Smooth muscle cell (in vitro differentiated cells): ENCODE measurements around the gene ARHGAP24. TPM values are rescaled to one million over a fixed set of nuclear protein-coding genes. Genes with fewer than 3 reads are reported as not detected.
A peak's percentile ranks its signal among the peaks of the same experiment; 100 is the strongest.

Experiments used
- DNase-seq: peaks from one replicate; lab custom pipeline; 2025; ENCODE audit not compliant: unreplicated experiment; lab: John Stamatoyannopoulos, UW
- H2AFZ ChIP-seq: fragments of 200-600 bp; sonication (generic); 2 replicates; pipeline ENCODE4 v1.6.0; 2016; ENCODE audit warnings: antibody characterized with exemption, low read depth, mild to moderate bottlenecking
- H3F3A ChIP-seq: fragments of 200-600 bp; sonication (generic); 2 replicates; pipeline ENCODE4 v1.6.0; 2017; ENCODE audit warnings: antibody characterized with exemption, low read depth
- H3K27ac ChIP-seq: fragments of 200-600 bp; sonication (generic); 2 replicates; pipeline ENCODE4 v1.5.1; 2016; ENCODE audit warnings: low read depth, mild to moderate bottlenecking
- H3K27me3 ChIP-seq: fragments of 200-600 bp; sonication (generic); 2 replicates; pipeline ENCODE4 v1.6.1; 2016; ENCODE audit warnings: low read depth, mild to moderate bottlenecking
- H3K36me3 ChIP-seq: fragments of 200-600 bp; sonication (generic); 2 replicates; pipeline ENCODE4 v1.5.1; 2016; ENCODE audit warnings: low read depth
- H3K4me1 ChIP-seq: fragments of 200-600 bp; sonication (generic); 2 replicates; pipeline ENCODE4 v1.5.1; 2016; ENCODE audit warnings: low read depth
- H3K4me2 ChIP-seq: fragments of 200-600 bp; sonication (generic); 2 replicates; pipeline ENCODE4 v1.6.0; 2016; ENCODE audit warnings: mild to moderate bottlenecking
- H3K4me3 ChIP-seq: fragments of 200-600 bp; sonication (generic); 2 replicates; pipeline ENCODE4 v1.5.1; 2016; ENCODE audit warnings: mild to moderate bottlenecking
- H3K79me2 ChIP-seq: fragments of 200-600 bp; sonication (generic); 2 replicates; pipeline ENCODE4 v1.6.0; 2016; ENCODE audit warnings: low read depth, mild to moderate bottlenecking
- H3K9ac ChIP-seq: fragments of 200-600 bp; sonication (generic); 2 replicates; pipeline ENCODE4 v1.6.0; 2016; ENCODE audit warnings: low read depth
- H3K9me3 ChIP-seq: fragments of 200-600 bp; sonication (generic); replicated peaks from 2 replicates; pipeline ENCODE4 v1.5.1; 2016; ENCODE audit warnings: low read depth
- H4K20me1 ChIP-seq: fragments of 200-600 bp; sonication (generic); 2 replicates; pipeline ENCODE4 v1.6.0; 2016; ENCODE audit warnings: low read depth
- WGBS: methylation state at CpG from one replicate; pipeline ENCODE4 v1.1.7; 2016; ENCODE audit warnings: low lambda C conversion rate; 5-methylcytosine and 5-hydroxymethylcytosine counted together
- polyA plus RNA-seq: library from polyadenylated mRNA; unstranded; fragments of >200 nt; fragmentation: Nextera tagmentation; extraction: Ambion mirVana; gene quantifications from 2 replicates; pipeline ENCODE4 v1.2.1, GENCODE V29; 2016
- total RNA-seq: library from RNA; depleted of rRNA; stranded (reverse); fragments of >200 nt; gene quantifications from 2 replicates; pipeline ENCODE4 v1.2.3, GENCODE V29; 2014
- TF ChIP-seq, protein P1 (sequence below): fragments of 200-600 bp; sonication (generic); IDR thresholded peaks from 2 replicates; pipeline ENCODE4 v1.5.1; 2017; ENCODE audit warnings: borderline replicate concordance, mild to moderate bottlenecking, antibody characterized with exemption; ENCODE audit not compliant: insufficient read depth, poor library complexity, severe bottlenecking

Gene ARHGAP24
- total and polyA plus RNA-seq, 2 experiments from 2014 or later, result 4.9 to 18.2 TPM

DNA sequence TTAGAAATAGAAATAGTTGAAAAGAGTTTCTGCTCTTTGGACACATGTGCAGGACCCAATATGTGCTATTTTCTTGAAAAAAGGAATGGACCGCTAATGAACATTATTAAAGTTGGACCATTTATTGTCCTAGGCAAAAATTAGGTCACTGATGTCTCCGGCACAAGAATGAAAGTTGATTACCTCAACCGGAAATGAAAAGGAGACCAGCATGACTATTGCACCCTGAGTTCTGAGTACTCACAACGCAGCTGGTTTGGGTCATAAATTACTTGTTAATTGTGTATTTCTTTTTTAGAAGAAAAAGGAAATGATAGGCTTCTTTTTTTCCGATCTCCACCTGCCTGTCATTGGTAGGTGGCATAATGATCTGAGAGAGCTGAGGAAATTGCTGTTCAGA is 232.7 kb downstream of the ARHGAP24 start:
- WGBS, result 95% methylated on average over 5 of the region's 5 CpGs
- no peak overlapping the region for H3K4me3 ChIP-seq
- no peak overlapping the region for H3K4me2 ChIP-seq
- no peak overlapping the region for H2AFZ ChIP-seq
- DNase-seq, result no peak
- no peaks in the 10 kb centered on the region for H3K27me3 ChIP-seq
- no peaks in the 10 kb centered on the region for H3K36me3 ChIP-seq
- H3K9me3 ChIP-seq, result no peaks in the 10 kb centered on the region
- TF ChIP-seq, protein P1, sequence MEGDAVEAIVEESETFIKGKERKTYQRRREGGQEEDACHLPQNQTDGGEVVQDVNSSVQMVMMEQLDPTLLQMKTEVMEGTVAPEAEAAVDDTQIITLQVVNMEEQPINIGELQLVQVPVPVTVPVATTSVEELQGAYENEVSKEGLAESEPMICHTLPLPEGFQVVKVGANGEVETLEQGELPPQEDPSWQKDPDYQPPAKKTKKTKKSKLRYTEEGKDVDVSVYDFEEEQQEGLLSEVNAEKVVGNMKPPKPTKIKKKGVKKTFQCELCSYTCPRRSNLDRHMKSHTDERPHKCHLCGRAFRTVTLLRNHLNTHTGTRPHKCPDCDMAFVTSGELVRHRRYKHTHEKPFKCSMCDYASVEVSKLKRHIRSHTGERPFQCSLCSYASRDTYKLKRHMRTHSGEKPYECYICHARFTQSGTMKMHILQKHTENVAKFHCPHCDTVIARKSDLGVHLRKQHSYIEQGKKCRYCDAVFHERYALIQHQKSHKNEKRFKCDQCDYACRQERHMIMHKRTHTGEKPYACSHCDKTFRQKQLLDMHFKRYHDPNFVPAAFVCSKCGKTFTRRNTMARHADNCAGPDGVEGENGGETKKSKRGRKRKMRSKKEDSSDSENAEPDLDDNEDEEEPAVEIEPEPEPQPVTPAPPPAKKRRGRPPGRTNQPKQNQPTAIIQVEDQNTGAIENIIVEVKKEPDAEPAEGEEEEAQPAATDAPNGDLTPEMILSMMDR, result no peak
- no peaks in the 10 kb centered on the region for H3K4me1 ChIP-seq
- no peaks in the 10 kb centered on the region for H3K79me2 ChIP-seq
- H3K27ac ChIP-seq, result no peak overlapping the region
- H3F3A ChIP-seq, result no peaks in the 10 kb centered on the region
- H4K20me1 ChIP-seq, result no peaks in the 10 kb centered on the region
- no peak overlapping the region for H3K9ac ChIP-seq

DNA sequence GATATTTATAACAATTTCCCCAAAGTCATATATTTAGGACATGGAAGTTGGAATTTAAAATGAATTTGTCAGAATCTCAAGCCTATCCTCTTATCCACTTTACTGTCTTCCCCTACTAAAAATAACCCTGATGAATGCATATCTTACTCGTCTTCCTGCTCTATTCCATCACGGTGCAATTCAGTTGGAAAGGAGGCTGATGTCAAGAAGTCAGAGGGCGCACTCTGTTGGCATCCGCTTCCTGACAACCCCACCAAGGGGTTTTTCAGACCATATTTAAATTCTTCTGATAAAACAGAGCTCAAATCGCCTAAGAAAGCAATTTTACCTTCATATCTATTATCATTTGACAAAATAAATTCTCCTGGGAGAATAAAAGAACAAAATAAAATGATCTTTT is 233.5 kb downstream of the ARHGAP24 start:
- Histone ChIP-seq H3K9ac (no peak overlapping the region), H3K4me1 (no peaks in the 10 kb centered on the region), H2AFZ (no peak overlapping the region), H3K4me3 (no peak overlapping the region), H3F3A (no peaks in the 10 kb centered on the region), H3K79me2 (no peaks in the 10 kb centered on the region), H3K27me3 (no peaks in the 10 kb centered on the region), H3K27ac (no peak overlapping the region), H3K36me3 (no peaks in the 10 kb centered on the region), H3K9me3 (no peaks in the 10 kb centered on the region), H3K4me2 (peak overlapping the region; percentile 22), H4K20me1 (no peaks in the 10 kb centered on the region)
- DNase-seq, result no peak
- 58% methylated on average over 5 of the region's 5 CpGs for WGBS
- TF ChIP-seq, protein P1, result no peak

DNA sequence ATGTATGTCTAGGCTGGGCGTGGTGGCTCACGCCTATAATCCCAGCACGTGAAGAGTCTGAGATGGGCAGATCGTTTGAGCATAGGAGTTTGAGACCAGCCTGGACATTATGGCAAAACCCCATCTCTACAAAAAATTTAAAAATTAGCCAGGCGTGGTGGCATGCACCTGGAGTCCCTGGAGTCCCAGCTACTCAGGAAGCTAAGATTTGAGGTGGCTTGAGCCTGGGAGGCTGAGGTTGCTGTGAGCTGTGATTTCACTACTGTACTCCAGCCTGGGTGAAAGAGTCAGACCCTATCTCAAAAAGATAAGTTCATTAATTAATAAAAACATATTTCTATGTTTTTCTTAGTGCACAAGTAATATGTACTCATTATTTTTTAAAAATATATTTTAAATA is 238.1 kb downstream of the ARHGAP24 start:
- Histone ChIP-seq H3K36me3 (no peaks in the 10 kb centered on the region), H3F3A (no peaks in the 10 kb centered on the region), H3K27me3 (no peaks in the 10 kb centered on the region), H3K9ac (no peak overlapping the region), H3K4me2 (no peak overlapping the region), H4K20me1 (no peaks in the 10 kb centered on the region), H2AFZ (no peak overlapping the region), H3K4me1 (no peaks in the 10 kb centered on the region), H3K4me3 (no peak overlapping the region), H3K9me3 (no peaks in the 10 kb centered on the region), H3K27ac (no peak overlapping the region), H3K79me2 (no peaks in the 10 kb centered on the region)
- TF ChIP-seq, protein P1, result no peak
- 94% methylated on average over 5 of the region's 5 CpGs for WGBS
- DNase-seq, result no peak

DNA sequence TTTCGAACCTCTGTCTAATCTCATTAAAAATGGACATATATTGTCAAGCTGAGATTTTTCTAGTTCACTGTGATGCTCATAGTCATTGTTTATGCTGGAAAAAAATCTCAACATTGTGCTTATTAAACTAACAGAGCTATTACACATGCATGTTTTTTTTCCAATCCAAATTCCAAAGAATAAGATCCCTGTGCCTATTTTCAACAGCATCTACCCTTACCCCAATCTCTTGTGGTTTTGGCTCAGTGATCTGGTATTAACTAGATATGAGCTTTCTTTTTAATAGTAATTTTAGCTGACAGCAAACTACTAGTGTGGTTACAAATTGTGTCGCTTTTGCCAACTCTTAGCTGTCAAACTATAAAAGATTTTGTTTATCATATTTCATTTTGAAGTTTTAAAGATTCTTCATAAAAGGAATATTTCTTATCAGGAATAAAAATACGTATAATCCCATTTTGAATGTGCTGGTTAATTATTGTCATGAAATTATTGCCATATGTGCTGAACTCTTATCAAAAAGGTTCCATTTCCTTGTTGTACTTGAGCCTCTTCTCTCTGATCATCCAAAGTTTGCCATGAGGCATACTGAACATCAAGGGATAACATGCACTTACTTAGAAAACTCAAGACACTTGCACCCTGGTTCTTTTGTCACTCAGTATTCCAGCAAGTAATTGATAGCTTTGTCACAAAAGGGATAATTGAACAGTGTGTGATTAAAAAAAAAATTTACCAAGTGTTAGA is 241.2 kb downstream of the ARHGAP24 start:
- no peaks in the 10 kb centered on the region for H3F3A ChIP-seq
- no peak overlapping the region for H3K27ac ChIP-seq
- no peaks in the 10 kb centered on the region for H3K36me3 ChIP-seq
- H4K20me1 ChIP-seq, result no peaks in the 10 kb centered on the region
- no peak overlapping the region for H3K9ac ChIP-seq
- no peaks in the 10 kb centered on the region for H3K9me3 ChIP-seq
- H3K4me1 ChIP-seq, result no peaks in the 10 kb centered on the region
- H3K4me2 ChIP-seq, result no peak overlapping the region
- H3K4me3 ChIP-seq, result no peak overlapping the region
- TF ChIP-seq, protein P1, result no peak
- no peak overlapping the region for H2AFZ ChIP-seq
- no peak for DNase-seq
- no peaks in the 10 kb centered on the region for H3K79me2 ChIP-seq
- 58% methylated on average over 3 of the region's 3 CpGs for WGBS
- no peaks in the 10 kb centered on the region for H3K27me3 ChIP-seq
